HepG2 (cell line): Measurements from ENCODE around the gene ZACN. TPM values are rescaled to one million over a fixed set of nuclear protein-coding genes. Genes with fewer than 3 reads are reported as not detected.

Experiments
- ELF3 ChIP-seq: IDR thresholded peaks from 2 replicates; pipeline ENCODE4 v1.6.1; 2016; ENCODE audit warnings: missing genetic modification reagents, missing compliant biosample characterization
- FOSL1 ChIP-seq: sonication (generic); formaldehyde crosslinking; IDR thresholded peaks from 2 replicates; pipeline ENCODE4 v1.9.0; 2021; ENCODE audit warnings: missing genetic modification reagents, borderline replicate concordance
- PAF1 ChIP-seq: IDR thresholded peaks from 2 replicates; pipeline ENCODE4 v1.6.1; 2016; ENCODE audit warnings: missing genetic modification reagents, missing compliant biosample characterization
- POLR2A ChIP-seq, 2 experiments: IDR thresholded peaks; 2 replicates each; pipeline ENCODE4 v1.6.1; 2011; ENCODE audit warnings: low read depth in 2 of 2, low read length in 2 of 2, mild to moderate bottlenecking in 1 of 2, moderate library complexity in 1 of 2; ENCODE audit not compliant: insufficient read depth in 1 of 2
- ZNF180 ChIP-seq: sonication (generic); formaldehyde crosslinking; IDR thresholded peaks from 2 replicates; pipeline ENCODE4 v1.4.0; 2020; ENCODE audit warnings: low read depth, missing genetic modification reagents, borderline replicate concordance
- ZNF326 ChIP-seq: sonication (generic); formaldehyde crosslinking; IDR thresholded peaks from 2 replicates; pipeline ENCODE4 v1.4.0; 2020; ENCODE audit warnings: missing genetic modification reagents, borderline replicate concordance
- ZNF563 ChIP-seq: sonication (generic); formaldehyde crosslinking; IDR thresholded peaks from 2 replicates; pipeline ENCODE4 v1.8.0; 2022; ENCODE audit warnings: mild to moderate bottlenecking, moderate library complexity, missing genetic modification reagents
- ZSCAN12 ChIP-seq: sonication (generic); formaldehyde crosslinking; IDR thresholded peaks from 2 replicates; pipeline ENCODE4 v1.9.0; 2021; ENCODE audit warnings: mild to moderate bottlenecking, missing genetic modification reagents
- polyA plus RNA-seq, 8 experiments: library from polyadenylated mRNA; depleted of rRNA in 3 of 8; stranded (reverse) in 7 of 8; unstranded in 1 of 8; fragments of >200 nt; fragmentation: Illumina TruSeq in 4 of 8; extraction: Trizol in 4 of 8; gene quantifications; 2 replicates each; pipeline versions ENCODE4 v1.2.1 to v1.2.3, GENCODE V29; 2011 to 2016; ENCODE audit warnings: low read depth in 4 of 8, missing spikeins in 1 of 8, mixed read lengths in 1 of 8; ENCODE audit not compliant: insufficient read depth in 1 of 8
- total RNA-seq, 5 experiments: library from RNA; depleted of rRNA; stranded (reverse); fragments of >200 nt; fragmentation: Illumina TruSeq; extraction: Trizol; gene quantifications; 2 replicates each; pipeline ENCODE4 v1.2.3, GENCODE V29; 2016; ENCODE audit warnings: low read depth in 1 of 5
- TF ChIP-seq, protein P1 (sequence below): sonication (generic); formaldehyde crosslinking; IDR thresholded peaks from 2 replicates; pipeline ENCODE4 v1.4.0; 2020; ENCODE audit warnings: mild to moderate bottlenecking, missing genetic modification reagents

Gene ZACN
- total and polyA plus RNA-seq, 2 of the 13 experiments (the other 11 are each of a cell fraction or from before 2014, with no cell fraction given), result 0.11 to 0.15 TPM

GRCh38 chr17:76087531-76087930 lies 8.5 kb downstream of the ZACN start (continued):
- TF ChIP-seq, protein P1, sequence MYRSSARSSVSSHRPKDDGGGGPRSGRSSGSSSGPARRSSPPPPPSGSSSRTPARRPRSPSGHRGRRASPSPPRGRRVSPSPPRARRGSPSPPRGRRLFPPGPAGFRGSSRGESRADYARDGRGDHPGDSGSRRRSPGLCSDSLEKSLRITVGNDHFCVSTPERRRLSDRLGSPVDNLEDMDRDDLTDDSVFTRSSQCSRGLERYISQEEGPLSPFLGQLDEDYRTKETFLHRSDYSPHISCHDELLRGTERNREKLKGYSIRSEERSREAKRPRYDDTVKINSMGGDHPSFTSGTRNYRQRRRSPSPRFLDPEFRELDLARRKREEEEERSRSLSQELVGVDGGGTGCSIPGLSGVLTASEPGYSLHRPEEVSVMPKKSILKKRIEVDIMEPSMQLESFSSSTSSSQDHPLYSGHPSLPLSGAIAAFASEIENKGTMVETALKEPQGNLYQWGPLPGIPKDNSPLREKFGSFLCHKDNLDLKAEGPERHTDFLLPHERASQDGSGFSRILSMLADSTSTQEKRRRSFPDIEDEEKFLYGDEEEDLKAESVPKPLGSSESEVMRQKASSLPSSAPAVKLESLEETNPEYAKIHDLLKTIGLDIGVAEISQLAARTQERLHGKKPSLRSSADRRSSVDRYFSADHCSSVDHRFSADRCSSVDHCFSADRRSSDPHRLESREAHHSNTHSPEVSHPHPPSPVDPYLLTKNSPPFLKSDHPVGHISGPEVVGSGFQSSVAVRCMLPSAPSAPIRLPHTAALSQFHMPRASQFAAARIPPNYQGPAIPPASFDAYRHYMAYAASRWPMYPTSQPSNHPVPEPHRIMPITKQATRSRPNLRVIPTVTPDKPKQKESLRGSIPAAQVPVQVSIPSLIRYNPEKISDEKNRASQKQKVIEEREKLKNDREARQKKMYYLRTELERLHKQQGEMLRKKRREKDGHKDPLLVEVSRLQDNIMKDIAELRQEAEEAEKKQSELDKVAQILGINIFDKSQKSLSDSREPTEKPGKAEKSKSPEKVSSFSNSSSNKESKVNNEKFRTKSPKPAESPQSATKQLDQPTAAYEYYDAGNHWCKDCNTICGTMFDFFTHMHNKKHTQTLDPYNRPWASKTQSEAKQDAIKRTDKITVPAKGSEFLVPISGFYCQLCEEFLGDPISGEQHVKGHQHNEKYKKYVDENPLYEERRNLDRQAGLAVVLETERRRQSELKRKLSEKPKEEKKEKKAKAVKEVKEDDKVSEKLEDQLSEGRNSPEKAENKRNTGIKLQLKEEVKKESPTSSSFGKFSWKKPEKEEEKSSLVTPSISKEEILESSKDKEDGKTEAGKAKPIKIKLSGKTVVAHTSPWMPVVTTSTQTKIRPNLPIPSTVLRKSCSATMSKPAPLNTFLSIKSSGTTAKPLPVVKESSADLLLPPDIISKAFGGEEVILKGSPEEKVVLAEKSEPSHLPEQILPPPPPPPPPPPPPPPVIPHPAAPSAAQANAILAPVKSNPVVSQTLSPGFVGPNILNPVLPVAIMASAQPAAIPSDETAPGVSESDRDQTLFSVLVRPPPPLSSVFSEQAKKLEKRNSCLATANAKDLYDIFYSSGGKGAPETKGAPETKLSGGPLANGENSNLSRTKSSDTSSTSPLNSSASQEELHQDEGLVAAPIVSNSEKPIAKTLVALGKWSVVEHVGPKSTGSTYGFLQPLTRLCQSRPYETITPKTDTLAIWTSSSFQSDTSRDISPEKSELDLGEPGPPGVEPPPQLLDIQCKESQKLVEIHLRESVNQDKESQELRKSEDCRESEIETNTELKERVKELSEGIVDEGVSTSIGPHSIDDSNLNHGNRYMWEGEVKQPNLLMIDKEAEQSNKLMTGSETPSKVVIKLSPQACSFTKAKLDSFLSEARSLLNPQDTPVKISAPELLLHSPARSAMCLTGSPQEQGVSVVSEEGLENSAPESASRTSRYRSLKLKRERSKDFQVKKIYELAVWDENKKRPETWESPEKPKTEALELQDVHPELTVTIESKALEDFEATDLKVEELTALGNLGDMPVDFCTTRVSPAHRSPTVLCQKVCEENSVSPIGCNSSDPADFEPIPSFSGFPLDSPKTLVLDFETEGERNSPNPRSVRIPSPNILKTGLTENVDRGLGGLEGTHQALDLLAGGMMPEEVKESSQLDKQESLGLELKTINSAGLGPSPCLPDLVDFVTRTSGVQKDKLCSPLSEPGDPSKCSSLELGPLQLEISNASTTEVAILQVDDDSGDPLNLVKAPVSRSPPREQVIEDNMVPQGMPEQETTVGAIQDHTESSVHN, result no peak
- TF ChIP-seq PAF1, result no peak
- TF ChIP-seq ZSCAN12, result no peak
- no peak for TF ChIP-seq ELF3 (CRISPR knock-in tag)
- TF ChIP-seq ZNF180 (CRISPR knock-in tag), result no peak
- no peak for TF ChIP-seq ZNF563 (CRISPR knock-in tag)
- TF ChIP-seq POLR2A (IDR thresholded peaks at IDR 0.05; ENCODE audit: insufficient read depth in 1 of 2, low read depth in 2 of 2, low read length in 2 of 2), result 0 out of 4 replicates have a peak, but pooled peaks of 1 of the 2 experiments have one; percentile 7
- TF ChIP-seq ZNF326 (CRISPR knock-in tag), result no peak
- no peak for TF ChIP-seq FOSL1 (CRISPR knock-in tag)
